22Rv1 (cell line): Measurements from ENCODE around the gene ZNF138.
A peak's percentile ranks its signal among the peaks of the same experiment; 100 is the strongest.
"Not testable (repeated sequence)": the region's sequence is repeated elsewhere in the genome, so short reads cannot be mapped to it uniquely, and the experiment has no call there.

ENCODE experiments used
- H3K27ac ChIP-seq: fragments of 450-650 bp; 2 replicates; pipeline ENCODE4 v1.5.1; 2017
- ZFX ChIP-seq: fragments of 450-650 bp; IDR thresholded peaks from 2 replicates; pipeline ENCODE4 v1.6.1; 2017; ENCODE audit warnings: antibody characterized with exemption, borderline replicate concordance
- TF ChIP-seq, protein P1 (sequence below): fragments of 450-650 bp; IDR thresholded peaks from 2 replicates; pipeline ENCODE4 v1.5.1; 2017; ENCODE audit warnings: mild to moderate bottlenecking

ZNF138 gene

DNA sequence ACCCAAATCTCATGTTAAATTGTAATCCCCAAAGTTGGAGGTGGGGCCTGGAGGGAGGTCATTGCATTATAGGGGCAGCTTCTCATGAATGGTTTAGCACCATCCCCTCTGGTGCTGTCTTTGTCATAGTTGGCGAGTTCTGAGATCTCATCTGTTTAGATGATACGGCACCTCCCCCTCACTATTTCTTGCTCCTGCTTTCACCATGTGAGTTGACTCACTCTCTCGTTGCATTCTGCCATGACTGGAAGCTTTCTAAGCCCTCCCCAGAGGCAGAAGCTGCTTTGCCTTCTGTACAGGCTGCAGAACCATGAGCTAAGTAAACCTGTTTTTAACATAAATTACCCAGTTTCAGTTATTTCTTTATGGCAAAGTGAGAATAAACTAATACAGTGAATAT, 18.9 kb upstream of the ZNF138 start:
- TF ChIP-seq, protein P1, sequence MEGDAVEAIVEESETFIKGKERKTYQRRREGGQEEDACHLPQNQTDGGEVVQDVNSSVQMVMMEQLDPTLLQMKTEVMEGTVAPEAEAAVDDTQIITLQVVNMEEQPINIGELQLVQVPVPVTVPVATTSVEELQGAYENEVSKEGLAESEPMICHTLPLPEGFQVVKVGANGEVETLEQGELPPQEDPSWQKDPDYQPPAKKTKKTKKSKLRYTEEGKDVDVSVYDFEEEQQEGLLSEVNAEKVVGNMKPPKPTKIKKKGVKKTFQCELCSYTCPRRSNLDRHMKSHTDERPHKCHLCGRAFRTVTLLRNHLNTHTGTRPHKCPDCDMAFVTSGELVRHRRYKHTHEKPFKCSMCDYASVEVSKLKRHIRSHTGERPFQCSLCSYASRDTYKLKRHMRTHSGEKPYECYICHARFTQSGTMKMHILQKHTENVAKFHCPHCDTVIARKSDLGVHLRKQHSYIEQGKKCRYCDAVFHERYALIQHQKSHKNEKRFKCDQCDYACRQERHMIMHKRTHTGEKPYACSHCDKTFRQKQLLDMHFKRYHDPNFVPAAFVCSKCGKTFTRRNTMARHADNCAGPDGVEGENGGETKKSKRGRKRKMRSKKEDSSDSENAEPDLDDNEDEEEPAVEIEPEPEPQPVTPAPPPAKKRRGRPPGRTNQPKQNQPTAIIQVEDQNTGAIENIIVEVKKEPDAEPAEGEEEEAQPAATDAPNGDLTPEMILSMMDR: no peak
- no peak for TF ChIP-seq ZFX

DNA sequence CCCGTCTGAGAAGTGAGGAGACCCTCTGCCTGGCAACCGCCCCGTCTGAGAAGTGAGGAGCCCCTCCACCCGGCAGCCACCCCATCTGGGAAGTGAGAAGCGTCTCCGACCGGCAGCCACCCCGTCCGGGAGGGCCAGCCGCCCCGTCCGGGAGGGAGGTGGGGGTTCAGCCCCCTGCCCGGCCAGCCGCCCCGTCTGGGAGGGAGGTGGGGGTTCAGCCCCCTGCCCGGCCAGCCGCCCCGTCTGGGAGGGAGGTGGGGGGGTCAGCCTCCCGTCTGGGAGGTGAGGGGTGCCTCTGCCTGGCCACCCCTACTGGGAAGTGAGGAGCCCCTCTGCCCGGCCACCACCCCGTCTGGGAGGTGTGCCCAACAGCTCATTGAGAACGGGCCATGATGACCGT, 9.4 kb upstream of the ZNF138 start:
- not testable (repeated sequence) for H3K27ac ChIP-seq

More for the DNA sequence above, 18.9 kb upstream of the ZNF138 start:
- H3K27ac ChIP-seq: no peak overlapping the region

DNA sequence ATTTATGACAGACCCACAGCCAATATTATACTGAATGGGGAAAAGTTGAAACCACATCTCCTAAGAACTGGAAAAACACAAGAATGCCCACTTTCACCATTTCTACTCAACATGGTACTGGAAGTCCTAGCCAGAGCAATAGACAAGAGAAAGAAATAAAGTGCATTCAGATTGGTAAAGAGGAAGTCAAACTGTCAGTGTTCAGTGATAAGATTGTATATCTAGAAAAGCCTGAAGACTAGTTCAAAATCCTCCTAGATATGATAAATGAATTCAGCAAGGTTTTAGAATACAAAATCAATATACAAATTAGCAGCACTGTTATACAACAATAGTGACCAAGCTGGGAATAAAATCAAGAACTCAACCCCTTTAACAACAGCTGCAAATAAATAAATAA, 6.9 kb upstream of the ZNF138 start:
- H3K27ac ChIP-seq: no peak overlapping the region
- TF ChIP-seq ZFX: no peak

DNA sequence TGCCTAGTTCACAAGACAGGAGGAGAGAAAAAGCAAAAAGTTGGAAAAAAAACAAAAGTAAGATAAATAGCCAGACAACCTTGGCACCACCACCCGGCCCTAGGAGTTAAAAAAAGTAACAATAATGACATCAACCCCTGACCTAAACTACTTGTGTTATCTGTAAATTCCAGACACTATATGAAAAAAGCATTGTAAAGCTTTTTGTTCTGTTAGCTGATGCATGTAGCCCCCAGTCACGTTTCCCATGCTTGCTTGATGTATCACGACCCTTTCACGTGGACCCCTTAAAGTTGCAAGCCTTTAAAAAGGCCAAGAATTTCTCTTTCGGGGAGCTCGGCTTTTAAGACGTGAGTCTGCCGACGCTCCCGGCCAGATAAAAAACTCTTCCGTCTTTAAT, 5.0 kb upstream of the ZNF138 start:
- not testable (repeated sequence) for H3K27ac ChIP-seq

DNA sequence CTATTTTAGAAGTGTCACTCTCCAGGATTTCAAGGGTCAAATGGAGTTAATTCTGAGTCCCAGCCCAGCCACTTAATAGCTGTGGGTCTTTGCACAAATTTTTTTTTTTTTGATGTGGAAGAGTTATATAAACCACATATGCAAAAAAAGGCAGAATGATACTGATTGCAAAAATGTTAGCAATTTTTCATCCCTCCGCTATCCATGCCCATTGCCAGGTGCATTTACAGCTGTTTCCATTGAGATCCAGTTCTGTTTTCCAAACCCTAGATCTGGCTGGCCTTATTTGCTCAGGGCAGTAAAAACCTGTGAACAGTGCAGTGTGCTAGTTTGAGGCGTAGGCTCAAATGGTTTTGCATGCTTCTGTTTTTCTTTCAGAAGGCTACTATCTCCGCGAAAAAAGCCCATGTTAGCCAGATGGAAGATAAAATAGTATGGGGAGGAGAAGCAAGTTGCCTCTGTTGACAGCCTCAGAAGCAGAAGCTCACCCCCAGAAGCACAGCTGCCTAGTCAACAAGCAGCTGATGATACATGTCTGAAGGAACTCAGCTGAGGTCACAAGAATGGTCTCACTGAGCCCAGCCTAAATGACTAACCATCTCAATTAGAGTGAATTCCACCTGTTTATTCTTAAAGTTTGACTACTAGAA, 997 bp upstream of the ZNF138 start:
- peak overlapping the region; percentile 89; the same call in 1 of the 2 replicates for H3K27ac ChIP-seq
- no peak for TF ChIP-seq ZFX
- TF ChIP-seq, protein P1: no peak

DNA sequence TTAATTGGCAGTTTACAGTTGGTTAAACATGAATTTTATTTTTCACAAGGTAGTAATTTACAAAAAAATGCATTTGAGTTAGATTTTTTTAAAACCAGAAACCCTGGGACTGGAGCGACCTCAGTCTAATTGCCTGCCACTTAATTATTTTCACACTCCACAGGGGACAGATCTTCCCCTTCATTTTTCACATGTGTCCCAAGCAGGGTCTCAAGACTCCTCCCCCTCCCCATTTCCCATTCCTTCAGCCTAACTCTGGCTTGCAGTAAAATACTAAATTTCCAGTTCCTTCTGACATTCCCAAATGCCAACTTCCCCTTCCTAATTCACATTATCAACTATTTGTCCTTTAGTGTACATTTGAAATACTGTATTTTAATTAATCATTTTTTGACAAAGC, 948 bp downstream of the ZNF138 start:
- no peak for TF ChIP-seq ZFX
- TF ChIP-seq, protein P1: no peak
- H3K27ac ChIP-seq: peak overlapping the region; percentile 89

DNA sequence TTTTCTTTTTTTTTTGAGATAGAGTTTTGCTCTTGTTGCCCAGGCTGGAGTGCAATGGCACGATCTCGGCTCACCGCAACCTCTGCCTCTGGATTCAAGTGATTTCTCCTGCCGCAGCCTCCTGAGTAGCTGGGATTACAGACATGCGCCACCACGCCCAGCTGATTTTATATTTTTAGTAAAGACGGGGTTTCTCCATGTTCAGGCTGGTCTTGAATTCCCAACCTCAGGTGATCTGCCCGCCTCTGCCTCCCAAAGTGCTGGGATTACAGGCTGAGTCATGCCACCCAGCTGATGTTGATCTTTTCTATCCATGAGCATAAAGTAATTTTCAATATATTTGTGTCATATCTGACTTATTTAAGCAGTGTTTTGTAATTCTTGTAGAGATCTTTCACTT, 4.9 kb downstream of the ZNF138 start:
- H3K27ac ChIP-seq: not testable (repeated sequence)

DNA sequence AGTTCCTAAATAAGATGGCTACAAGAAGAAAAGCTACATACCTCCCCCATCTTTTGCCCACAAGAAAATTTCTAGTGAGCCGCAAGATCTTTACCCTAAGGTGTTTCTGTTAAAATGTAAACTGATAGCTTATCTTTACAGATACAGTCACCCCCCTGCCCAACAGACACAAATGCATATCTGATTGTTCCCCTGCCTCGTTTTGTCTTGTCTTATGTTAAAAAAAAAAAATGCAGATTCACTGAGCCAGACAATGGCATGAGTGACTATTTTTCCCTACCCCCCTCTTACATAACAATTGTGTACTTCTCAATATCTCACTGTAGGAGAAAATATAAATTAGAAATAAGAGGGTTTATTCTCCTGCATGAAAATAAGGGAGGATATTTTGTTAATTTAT, 8.5 kb downstream of the ZNF138 start:
- no peak overlapping the region for H3K27ac ChIP-seq
- TF ChIP-seq, protein P1: no peak
- no peak for TF ChIP-seq ZFX

DNA sequence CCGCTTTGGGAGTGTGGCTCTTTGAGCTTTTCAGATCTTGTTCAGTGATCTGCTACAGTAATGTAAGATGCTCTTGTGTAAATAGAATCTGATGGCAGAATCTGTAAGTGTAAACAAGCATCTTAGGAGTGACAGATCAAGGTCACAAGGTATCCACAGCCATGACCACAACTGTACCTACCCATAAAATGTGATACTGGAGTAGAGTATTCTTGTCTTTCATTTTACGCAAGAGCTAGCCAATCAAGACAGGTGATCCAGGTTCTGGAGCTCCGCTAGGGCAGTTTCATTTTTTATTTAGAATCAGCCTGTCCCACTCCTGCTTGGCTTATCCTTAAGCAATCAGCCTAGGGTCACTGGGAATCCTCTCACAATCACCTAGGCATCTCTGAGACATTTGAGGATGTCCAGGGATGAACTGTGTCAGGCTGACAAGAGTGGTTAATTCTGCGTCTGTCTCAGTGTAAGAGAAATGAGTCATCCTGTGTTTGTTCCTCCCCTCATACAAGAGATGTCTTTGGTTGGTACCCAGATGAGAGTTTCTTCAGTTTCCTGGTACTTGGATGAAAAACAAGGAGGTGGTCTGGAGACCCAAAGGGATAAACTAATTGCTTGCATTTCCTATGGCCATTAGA, 13.6 kb downstream of the ZNF138 start:
- no peak overlapping the region for H3K27ac ChIP-seq
- no peak for TF ChIP-seq ZFX
- TF ChIP-seq, protein P1: no peak
